IPS-18c (cell line): ENCODE results near the gene EIF3J.

ENCODE experiments used
- H3K4me3 ChIP-seq: 2 replicates; pipeline ENCODE4 v1.7.0; 2013; ENCODE audit warnings: low read depth, mild to moderate bottlenecking, low read length, moderate library complexity; ENCODE audit not compliant: insufficient read depth
- H3K9me3 ChIP-seq: one replicate; pipeline ENCODE4 v1.6.1; 2013; ENCODE audit warnings: mild to moderate bottlenecking, low read length, moderate library complexity; ENCODE audit not compliant: control insufficient read depth, insufficient read depth

EIF3J gene

DNA sequence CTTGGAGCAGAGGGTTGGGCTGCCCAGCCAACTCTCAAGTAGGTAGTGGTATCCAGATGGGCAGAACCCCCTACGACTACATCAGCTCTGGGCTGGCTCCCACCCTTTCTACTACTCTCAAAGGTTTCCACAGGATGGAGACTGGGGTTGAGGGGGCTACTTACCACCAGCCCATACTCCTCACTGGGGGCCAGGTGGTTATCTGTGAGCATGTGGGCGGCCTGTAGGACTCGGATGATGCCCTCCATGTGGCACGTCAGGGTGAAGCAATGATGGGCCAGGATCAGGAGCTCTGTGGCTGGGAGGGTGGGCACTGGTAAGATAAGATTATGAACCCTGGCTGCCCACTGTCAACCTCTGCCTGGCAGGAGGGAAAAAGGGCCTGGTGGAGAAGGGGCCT lies 33.4 kb downstream of the EIF3J start:
- Histone ChIP-seq H3K4me3 (no peak overlapping the region), H3K9me3 (peaks cover 2% of the 10 kb centered on the region)

DNA sequence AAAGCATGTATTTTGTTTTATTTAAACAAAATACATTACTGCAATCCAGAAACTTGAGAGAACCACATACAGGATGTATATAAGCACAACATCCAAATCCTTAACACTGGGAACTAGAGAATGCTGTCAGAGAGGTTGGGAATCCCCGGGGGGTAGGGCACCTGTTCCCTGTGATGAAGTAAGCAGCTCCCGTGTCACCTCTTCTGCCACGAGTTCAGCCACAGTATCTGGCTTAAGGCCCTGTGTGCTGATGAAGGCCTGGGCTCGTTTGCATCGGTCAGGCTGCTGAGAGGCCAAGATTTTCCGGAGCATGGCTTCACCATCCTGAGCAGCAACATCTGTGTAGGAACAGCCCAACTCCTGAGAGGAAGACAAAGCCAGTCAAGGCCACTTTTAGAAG lies 36.4 kb downstream of the EIF3J start:
- no peak overlapping the region for H3K4me3 ChIP-seq
- no peaks in the 10 kb centered on the region for H3K9me3 ChIP-seq

DNA sequence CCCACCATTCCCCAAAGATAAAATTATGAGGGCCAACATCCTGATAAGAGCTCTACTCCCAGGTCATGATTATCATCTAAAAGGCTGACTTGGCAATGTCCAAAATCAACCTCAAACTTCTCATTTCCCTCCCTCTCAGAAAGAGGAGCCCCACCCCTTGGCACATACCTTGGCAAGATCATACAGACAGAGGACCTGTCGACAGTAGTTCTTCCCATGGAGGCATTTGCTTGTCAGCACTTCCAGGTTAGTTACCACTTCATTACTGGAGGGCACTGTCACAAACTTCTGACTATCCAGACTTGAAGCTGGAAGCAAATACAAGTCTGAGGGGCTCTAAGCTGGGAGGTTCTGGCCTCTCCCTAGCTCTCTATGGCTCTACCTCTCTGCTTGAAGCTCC lies 37.8 kb downstream of the EIF3J start:
- Histone ChIP-seq H3K9me3 (no peaks in the 10 kb centered on the region), H3K4me3 (no peak overlapping the region)

DNA sequence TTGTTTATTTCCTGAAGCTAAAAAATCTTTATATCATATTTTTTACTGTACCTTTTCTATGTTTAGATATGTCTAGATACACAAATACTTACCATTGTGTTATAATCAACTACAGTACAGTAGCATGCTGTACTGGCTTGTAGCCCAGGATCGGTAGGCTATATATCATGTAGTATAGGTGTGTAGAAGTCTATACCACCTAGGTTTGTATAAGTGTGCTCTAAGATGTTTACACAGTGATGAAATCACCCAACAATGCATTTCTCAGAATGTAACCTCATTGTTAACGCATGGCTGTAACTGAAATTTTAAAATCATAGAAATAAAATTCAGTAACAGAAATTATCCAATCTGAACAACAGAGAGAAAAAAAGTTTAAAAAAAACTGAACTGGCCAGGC lies 43.2 kb downstream of the EIF3J start:
- no peak overlapping the region for H3K4me3 ChIP-seq
- H3K9me3 ChIP-seq: no peaks in the 10 kb centered on the region

DNA sequence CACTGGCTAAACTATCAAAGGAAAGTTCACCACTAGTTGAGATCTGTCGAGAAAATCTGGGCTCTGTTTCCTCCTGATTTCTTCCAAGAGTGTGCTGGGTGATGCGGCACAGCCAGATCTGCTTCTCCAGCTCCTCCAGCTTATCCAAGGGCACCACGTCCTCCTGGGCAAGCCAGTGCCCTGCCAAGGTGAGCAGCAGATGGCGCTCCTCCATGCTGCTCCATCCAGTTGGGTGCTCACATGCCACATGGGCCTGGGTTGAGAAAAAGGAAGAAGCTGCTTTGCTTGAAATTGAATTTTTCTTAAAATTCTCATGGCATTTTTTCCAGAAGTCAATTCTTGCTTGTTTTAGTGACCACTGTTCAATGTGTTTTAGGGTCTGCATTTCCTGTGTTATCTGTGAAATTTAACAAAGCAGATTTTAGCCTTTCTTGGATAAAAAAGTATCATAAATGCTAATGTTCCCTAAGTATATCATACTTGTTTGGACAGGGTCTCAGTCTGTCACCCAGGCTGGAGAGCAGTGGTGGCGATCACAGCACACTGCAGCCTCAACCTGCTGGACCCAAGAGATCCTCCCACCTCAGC lies 47.3 kb downstream of the EIF3J start:
- Histone ChIP-seq H3K9me3 (no peaks in the 10 kb centered on the region), H3K4me3 (no peak overlapping the region)

DNA sequence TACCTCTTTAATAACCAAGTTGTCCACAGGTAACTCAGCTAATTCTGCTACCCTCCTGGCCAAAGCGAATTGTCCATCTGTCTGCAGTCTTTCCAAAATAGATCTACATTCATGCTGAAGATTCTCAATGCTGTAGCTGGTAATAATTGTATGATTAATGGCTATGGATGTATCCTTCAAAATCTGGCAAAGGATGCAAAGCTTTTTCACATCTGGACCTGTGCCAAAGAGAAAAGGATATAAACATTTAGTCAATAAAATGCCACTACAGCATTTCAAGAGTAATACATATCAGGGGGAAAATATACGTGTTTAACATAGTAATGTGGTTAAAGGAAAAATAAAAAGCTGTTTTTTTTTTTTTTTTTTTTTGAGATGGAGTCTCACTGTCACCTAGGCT lies 48.7 kb downstream of the EIF3J start:
- Histone ChIP-seq H3K9me3 (no peaks in the 10 kb centered on the region), H3K4me3 (no peak overlapping the region)

DNA sequence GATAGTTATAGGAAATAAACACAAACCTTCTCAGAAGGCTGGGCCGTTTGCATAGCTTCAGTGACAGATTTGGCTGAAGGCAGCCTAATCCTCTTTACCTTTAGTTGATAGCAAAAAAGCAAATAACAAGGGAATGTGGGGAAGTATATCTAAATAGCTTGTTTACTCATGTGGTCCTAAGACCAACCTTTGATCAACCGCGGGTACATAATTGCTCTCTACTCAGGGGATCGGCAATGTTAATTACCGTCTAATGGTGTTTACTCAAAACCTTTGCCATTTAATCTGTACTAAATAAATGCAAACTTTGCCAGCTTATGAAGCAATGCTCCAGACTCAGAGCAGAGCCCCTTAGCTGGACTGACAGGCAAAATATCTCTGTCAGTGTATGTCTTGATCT lies 51.6 kb downstream of the EIF3J start:
- Histone ChIP-seq H3K4me3 (no peak overlapping the region), H3K9me3 (no peaks in the 10 kb centered on the region)

DNA sequence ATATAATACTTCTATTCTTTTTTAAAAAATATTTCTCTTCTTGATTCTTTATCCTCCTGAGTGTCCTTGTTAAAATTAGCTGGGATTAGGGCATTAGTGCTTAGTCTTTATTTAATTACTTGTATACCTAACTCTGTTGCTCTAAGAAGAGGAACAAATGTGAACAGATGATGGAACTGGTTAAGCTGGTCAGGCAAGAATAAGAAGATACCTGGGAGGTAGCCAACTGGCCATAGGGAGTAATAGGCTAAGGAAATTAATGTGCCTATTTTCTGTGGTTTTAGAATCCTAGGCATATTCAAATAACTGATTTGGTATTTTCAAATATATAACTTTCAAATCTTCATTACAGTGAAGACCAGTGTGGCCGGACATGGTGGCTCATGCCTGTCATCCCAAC lies 54.4 kb downstream of the EIF3J start:
- Histone ChIP-seq H3K9me3 (no peaks in the 10 kb centered on the region), H3K4me3 (no peak overlapping the region)

DNA sequence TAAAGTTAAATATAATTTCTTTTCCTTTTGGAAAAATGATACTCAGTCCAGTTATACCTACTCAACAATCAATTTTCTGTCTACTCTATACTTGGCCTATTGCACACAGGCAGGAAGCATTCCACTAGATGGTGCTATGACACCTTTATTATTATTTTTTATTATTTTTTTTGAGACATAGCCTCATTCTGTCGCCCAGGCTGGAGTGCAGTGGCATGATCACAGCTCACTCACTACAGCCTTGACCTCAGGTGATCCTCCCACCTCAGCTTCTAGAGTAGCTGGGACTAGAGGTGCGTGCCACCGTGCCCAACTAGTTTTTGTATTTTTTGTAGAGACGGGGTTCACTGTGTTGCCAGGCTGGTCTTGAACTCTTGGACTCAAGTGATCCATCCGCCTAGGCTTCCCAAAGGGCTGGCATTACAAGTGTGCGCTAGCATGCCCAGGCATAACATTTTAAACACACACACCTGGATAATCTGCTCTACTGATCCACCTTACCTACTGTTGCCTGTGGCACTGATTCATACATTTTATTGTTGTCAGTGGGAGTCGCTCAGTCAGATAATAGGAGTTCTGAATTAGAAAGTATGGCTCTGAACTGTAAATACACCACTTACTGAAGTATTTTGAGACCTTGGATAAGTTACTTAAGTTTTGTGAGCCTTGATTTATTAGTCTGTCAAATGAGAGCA lies 56.2 kb downstream of the EIF3J start:
- H3K9me3 ChIP-seq: no peaks in the 10 kb centered on the region

DNA sequence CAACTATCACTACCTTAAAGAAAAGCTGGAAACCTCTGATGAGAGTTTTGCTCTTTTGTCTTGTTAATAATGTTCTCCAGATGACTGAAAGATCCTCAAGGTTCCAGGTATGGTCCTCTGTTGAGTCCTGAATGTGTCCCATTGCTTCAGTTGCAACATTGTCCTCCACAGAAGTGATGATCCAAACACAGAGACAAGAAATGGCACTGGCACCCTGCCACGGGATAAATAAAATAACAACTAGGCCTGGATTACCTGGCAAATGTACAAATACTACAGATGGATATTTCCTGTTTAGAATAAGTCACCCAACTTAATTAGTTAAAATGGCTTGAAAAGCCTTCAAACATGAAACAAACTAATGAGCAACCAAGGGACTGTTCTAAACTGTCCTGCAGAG lies 58.3 kb downstream of the EIF3J start:
- Histone ChIP-seq H3K4me3 (no peak overlapping the region), H3K9me3 (no peaks in the 10 kb centered on the region)

More for the DNA sequence above, 56.2 kb downstream of the EIF3J start:
- no peak overlapping the region for H3K4me3 ChIP-seq

DNA sequence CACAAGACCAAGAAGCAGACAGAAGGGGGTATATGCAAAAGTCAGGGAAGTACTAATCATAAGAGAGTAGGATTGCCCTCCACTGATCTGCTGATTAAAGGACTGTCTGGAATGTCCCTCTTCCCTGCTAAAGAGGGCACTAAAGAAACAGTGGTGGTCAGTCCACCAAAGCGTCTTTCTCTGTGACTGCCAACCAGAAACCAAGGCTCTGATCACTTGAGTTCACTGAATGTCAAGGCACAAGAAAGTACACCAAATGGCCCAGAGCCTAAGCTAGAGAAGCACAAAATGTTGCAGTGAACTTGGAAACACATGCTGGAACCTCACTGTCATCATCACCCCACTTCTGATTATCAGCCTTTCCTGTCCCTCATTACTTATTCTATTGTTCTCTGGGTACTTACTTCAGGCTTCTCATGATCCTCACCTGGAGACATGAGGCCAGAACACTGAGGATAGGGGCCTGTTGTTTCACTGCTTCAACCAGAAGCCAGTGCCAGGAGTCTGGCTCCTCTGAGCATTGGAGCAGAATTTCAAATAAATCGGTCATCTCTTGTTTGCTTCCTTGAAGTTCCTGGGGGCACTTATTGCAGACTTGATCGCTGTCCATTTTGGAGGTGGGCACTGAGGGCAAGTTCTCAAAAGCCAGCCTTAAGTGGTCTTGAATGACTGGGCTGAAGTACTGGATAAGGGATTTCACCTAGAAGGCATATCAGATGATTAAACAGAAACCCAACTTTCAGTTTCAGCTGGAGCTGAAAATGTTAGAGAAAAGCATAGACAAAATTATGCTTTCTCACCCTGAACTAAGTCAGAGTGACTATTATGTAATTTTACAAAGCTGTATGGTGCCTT lies 58.9 kb downstream of the EIF3J start:
- Histone ChIP-seq H3K9me3 (no peaks in the 10 kb centered on the region), H3K4me3 (no peak overlapping the region)

DNA sequence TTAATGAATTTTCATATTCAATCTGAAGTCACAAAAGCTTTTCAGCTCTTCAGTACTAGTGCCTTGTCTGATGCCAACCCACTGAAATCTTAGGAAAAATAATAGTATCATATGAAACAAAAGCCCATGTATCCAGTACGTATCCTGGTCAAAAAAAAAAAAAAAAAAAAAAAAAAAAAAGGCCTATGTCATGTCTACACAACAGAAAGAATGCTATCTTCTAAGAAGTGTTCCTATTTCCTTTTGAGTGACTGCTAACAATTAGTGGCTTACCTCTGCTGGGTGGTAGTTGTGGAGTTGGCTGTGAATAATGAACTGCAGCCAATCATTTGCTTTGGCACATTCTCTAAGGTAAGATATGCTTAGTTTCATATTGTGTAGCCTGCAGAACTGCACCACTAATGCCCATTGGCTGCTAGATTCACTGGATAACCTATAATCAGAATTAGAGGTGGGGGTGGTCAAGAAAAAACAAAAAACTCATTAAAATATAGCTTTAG lies 59.6 kb downstream of the EIF3J start:
- no peak overlapping the region for H3K4me3 ChIP-seq
- no peaks in the 10 kb centered on the region for H3K9me3 ChIP-seq

DNA sequence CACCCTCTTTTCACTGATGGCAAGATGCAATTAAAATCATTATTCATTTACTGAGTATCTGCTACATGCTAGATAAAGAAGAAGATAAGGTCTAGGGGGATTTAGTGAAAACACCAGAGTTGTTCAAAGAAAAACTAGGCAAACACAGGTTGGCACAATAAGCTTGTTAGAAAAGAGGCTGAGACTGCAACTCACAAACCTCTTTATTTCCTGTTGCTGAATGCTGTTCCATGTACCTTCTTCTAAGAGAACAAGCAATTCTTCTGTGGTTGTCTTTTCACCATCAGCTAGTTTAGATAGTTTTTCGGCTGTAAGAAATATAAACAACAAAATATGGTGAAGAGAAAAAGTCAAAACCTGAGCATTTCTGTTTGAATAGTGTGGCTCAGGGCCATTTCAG lies 61.1 kb downstream of the EIF3J start:
- no peaks in the 10 kb centered on the region for H3K9me3 ChIP-seq
- no peak overlapping the region for H3K4me3 ChIP-seq

DNA sequence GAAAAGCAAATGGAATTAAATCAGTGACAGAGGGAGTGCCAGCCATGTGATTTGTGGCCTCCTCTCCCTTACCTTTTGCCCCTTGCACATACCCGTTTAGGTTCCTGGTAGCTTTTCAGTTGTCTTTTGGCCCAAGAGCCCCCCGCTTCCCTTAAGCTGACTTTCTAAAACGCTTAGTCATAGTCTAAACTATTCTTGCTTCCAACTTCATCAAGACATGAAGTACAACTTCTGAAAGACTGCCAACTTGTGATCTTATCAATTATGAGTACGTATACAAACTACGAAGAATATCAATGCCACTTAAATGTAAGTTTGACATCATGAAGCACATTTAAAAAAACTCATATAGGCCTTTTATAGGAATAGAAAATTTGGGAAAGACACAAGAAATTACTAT lies 61.9 kb downstream of the EIF3J start:
- no peak overlapping the region for H3K4me3 ChIP-seq
- no peaks in the 10 kb centered on the region for H3K9me3 ChIP-seq

DNA sequence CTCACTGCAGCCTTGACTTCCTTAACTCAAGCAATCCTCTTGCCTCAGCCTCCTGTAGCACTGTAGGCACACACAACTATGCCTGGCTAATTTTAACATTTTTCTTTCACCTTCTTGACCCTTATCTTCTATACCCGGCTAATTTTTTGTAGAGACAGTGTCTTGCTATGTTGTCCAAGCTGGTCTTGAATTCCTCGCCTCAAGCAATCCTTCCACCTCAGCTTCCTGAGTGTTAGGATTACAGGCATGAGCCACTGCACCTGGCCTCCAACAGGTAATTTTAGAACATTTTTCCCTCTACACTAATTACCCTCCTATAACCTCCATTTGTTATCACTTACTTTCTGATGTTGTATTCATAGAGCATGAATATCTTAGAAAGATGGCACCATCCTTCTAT lies 66.2 kb downstream of the EIF3J start:
- no peaks in the 10 kb centered on the region for H3K9me3 ChIP-seq
- H3K4me3 ChIP-seq: no peak overlapping the region

DNA sequence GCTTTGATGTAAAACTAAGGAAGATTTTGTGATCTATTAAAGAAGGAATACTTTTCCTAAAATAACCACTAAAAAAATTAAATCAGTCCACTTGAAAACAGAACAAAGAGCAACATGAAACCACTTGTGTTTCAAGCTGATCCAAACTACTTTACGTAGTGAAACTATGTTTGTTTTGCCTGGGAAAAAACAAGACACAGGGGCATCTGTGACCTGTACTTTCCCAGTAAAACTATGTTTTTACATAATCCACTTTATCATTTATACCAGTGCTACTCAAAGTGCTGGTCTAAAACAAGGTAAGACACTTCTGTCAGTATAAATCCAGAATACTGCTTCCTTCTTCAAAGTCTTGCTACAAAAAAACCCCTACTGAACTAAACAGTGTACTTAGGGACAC lies 69.8 kb downstream of the EIF3J start:
- no peaks in the 10 kb centered on the region for H3K9me3 ChIP-seq
- H3K4me3 ChIP-seq: no peak overlapping the region
